Activated naive CD4-positive, alpha-beta T cell treated with anti-CD3 and anti-CD28 coated beads, Interleukin-2, amount 10 ng/mL, durations not matched to agents 7 days and 5 days (primary cell): ENCODE results near the gene PDCD7.

Experiments
- CTCF ChIA-PET: fragments of 350-600 bp; sonication (Branson Sonifier 250); formaldehyde crosslinking; loops from one replicate; lab custom pipeline; 2021; ENCODE audit warnings: antibody characterized with exemption; lab: Charles Lee
- DNase-seq: peaks from one replicate; pipeline ENCODE4 v3.0.0-alpha.2; 2020
- H3K27ac Mint-ChIP-seq: one replicate; pipeline ENCODE4 v1.8.0; 2021; ENCODE audit warnings: mild to moderate bottlenecking, moderate library complexity, mixed read lengths
- H3K27me3 Mint-ChIP-seq: one replicate; pipeline ENCODE4 v1.8.0; 2021; ENCODE audit warnings: mild to moderate bottlenecking, mixed read lengths
- H3K36me3 Mint-ChIP-seq: one replicate; pipeline ENCODE4 v1.8.0; 2021; ENCODE audit warnings: mixed read lengths
- H3K4me1 Mint-ChIP-seq: one replicate; pipeline ENCODE4 v1.8.0; 2021; ENCODE audit warnings: mixed read lengths
- H3K4me3 Mint-ChIP-seq: one replicate; pipeline ENCODE4 v1.8.0; 2021; ENCODE audit warnings: mild to moderate bottlenecking, moderate library complexity, mixed read lengths
- H3K9me3 Mint-ChIP-seq: one replicate; pipeline ENCODE4 v1.8.0; 2021; ENCODE audit warnings: mixed read lengths

PDCD7 gene

GRCh38 chr15:65067645-65068402, 65.8 kb downstream of the PDCD7 start, which contains the start of gene RASL12:
TSS of gene RASL12 (minus strand) at chr15:65067991. CDS start at chr15:65067835, 156 bp downstream.
- Mint-ChIP-seq H3K9me3 (no peaks in the 10 kb centered on the region), H3K27ac (no peak within 1 kb of the TSS), H3K4me3 (no peak within 1 kb of the TSS), H3K27me3 (peaks cover 85% of the 10 kb centered on the region), H3K36me3 (no peaks in the 10 kb centered on the region), H3K4me1 (peaks cover 5% of the 10 kb centered on the region)
- no peak for DNase-seq
- CTCF ChIA-PET: interaction anchor here (1.2 kb wide), 1 partner anchor 8 kb away, joined by 3 read pairs; no protein-coding TSS in a partner anchor
